ENCODE measurements around the gene LYST. TPM values are rescaled to one million over a fixed set of nuclear protein-coding genes. Genes with fewer than 3 reads are reported as not detected.

The LYST gene
- polyA plus RNA-seq, 1 donor (not counting 4 experiments of a cell fraction or from before 2014, with no cell fraction given): 24.7 TPM

DNA sequence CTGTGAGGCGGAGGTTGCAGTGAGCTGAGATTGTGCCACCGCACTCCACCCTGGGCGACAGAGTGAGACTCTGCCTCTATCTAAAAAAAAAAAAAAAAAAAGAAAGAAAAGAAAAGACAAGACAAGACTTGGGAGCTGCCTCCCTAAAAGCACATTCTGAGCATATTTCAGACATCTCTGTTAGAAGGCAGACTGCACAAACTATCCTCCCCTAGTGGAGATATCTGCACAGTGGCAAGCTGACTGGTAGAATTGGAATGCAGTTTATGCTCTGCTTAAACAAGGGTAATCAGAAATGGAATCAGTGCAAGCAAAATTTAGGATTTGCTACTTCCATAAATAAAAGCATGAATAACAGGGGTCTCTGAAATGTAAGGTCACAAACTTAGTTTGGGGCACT is 248.9 kb downstream of the LYST start:
- no peak overlapping the region for H3K4me3 ChIP-seq (ENCODE audit: control insufficient read depth in 2 of 3, extremely low read depth in 1 of 3, insufficient read depth in 2 of 3, low read depth in 1 of 3, low read length in 3 of 3)
- no peaks in the 10 kb centered on the region for H3K9me3 ChIP-seq (ENCODE audit: control insufficient read depth, low read depth, low read length)
- H3K9me1 ChIP-seq (ENCODE audit: control insufficient read depth, extremely low read depth, insufficient read depth, low read length): no peaks in the 10 kb centered on the region
- H3K79me2 ChIP-seq (ENCODE audit: control insufficient read depth, insufficient read depth, low read length): no peaks in the 10 kb centered on the region
- H3K4me2 ChIP-seq (ENCODE audit: control insufficient read depth, extremely low read depth, insufficient read depth, low read depth, low read length): no peak overlapping the region
- no peak overlapping the region for H2AFZ ChIP-seq (ENCODE audit: control insufficient read depth, low read length)
- H3K27me3 ChIP-seq (ENCODE audit: control insufficient read depth, extremely low read depth, insufficient read depth, low read length): no peaks in the 10 kb centered on the region
- H4K20me1 ChIP-seq (ENCODE audit: control insufficient read depth, extremely low read depth, insufficient read depth, low read length): no peaks in the 10 kb centered on the region
- H3K4me1 ChIP-seq (ENCODE audit: control insufficient read depth, extremely low read depth, insufficient read depth, low read length): peaks cover 13% of the 10 kb centered on the region
- FAIRE-seq (peak; percentile 9), DNase-seq (ENCODE audit: low read depth, low spot score) (no peak)
- H3K27ac ChIP-seq (ENCODE audit: control insufficient read depth, insufficient read depth, low read length): no peak overlapping the region
- H3K9ac ChIP-seq (ENCODE audit: control insufficient read depth, extremely low read depth, insufficient read depth, low read length): no peak overlapping the region
- dilution Hi-C loops (cut with MboI; ENCODE audit: extremely low pct_ligation_motif_present, low sequenced_read_pairs): no loop called here
- H3K36me3 ChIP-seq (ENCODE audit: control insufficient read depth in 2 of 2, extremely low read depth in 1 of 2, insufficient read depth in 2 of 2, low read length in 2 of 2): no peaks in the 10 kb centered on the region
- TF ChIP-seq EZH2 (IDR thresholded peaks at IDR 0.05; ENCODE audit: low read length): no peak
- TF ChIP-seq, protein P1, sequence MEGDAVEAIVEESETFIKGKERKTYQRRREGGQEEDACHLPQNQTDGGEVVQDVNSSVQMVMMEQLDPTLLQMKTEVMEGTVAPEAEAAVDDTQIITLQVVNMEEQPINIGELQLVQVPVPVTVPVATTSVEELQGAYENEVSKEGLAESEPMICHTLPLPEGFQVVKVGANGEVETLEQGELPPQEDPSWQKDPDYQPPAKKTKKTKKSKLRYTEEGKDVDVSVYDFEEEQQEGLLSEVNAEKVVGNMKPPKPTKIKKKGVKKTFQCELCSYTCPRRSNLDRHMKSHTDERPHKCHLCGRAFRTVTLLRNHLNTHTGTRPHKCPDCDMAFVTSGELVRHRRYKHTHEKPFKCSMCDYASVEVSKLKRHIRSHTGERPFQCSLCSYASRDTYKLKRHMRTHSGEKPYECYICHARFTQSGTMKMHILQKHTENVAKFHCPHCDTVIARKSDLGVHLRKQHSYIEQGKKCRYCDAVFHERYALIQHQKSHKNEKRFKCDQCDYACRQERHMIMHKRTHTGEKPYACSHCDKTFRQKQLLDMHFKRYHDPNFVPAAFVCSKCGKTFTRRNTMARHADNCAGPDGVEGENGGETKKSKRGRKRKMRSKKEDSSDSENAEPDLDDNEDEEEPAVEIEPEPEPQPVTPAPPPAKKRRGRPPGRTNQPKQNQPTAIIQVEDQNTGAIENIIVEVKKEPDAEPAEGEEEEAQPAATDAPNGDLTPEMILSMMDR (optimal IDR thresholded peaks at IDR 0.05 in 1 of 3, IDR thresholded peaks at IDR 0.05 in 1 of 3, conservative IDR thresholded peaks at IDR 0.05 in 1 of 3; ENCODE audit: extremely low read depth in 1 of 3, insufficient read depth in 2 of 3, low read length in 3 of 3): peak; percentile 49 to 66 (median 52)

DNA sequence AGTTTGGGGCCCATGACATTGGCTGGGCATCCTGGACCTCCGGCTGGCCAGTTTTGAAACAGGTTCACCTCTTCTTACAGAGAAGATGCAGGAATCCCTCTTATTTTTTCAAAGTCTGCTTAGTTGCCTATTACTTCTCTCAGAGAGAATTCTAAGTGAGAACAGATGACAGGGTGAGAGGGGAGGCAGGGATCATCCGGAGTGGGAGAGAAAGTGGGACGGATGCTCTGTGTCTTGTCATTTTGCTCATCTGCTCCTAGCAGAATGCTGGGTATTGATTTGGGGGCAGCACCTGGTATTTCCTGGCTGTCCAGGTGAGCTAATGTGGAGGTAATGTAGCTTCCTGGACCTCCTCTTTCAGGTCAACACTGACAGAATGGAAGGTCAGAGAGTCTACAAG is 249.6 kb downstream of the LYST start:
- no peak for FAIRE-seq

More for the DNA sequence above, 249.6 kb downstream of the LYST start:
- Histone ChIP-seq H3K9me1 (ENCODE audit: control insufficient read depth, extremely low read depth, insufficient read depth, low read length) (no peaks in the 10 kb centered on the region), H3K4me3 (ENCODE audit: control insufficient read depth in 2 of 3, extremely low read depth in 1 of 3, insufficient read depth in 2 of 3, low read depth in 1 of 3, low read length in 3 of 3) (no peak overlapping the region), H3K9me3 (ENCODE audit: control insufficient read depth, low read depth, low read length) (no peaks in the 10 kb centered on the region), H3K27me3 (ENCODE audit: control insufficient read depth, extremely low read depth, insufficient read depth, low read length) (no peaks in the 10 kb centered on the region), H3K79me2 (ENCODE audit: control insufficient read depth, insufficient read depth, low read length) (no peaks in the 10 kb centered on the region), H3K9ac (ENCODE audit: control insufficient read depth, extremely low read depth, insufficient read depth, low read length) (no peak overlapping the region), H3K4me2 (ENCODE audit: control insufficient read depth, extremely low read depth, insufficient read depth, low read depth, low read length) (no peak overlapping the region), H2AFZ (ENCODE audit: control insufficient read depth, low read length) (no peak overlapping the region), H3K36me3 (ENCODE audit: control insufficient read depth in 2 of 2, extremely low read depth in 1 of 2, insufficient read depth in 2 of 2, low read length in 2 of 2) (no peaks in the 10 kb centered on the region), H3K4me1 (ENCODE audit: control insufficient read depth, extremely low read depth, insufficient read depth, low read length) (peaks cover 13% of the 10 kb centered on the region), H4K20me1 (ENCODE audit: control insufficient read depth, extremely low read depth, insufficient read depth, low read length) (no peaks in the 10 kb centered on the region), H3K27ac (ENCODE audit: control insufficient read depth, insufficient read depth, low read length) (no peak overlapping the region)
- dilution Hi-C loops (cut with MboI; ENCODE audit: extremely low pct_ligation_motif_present, low sequenced_read_pairs): no loop called here
- no peak for DNase-seq (ENCODE audit: low read depth, low spot score)
- TF ChIP-seq, protein P1 (optimal IDR thresholded peaks at IDR 0.05 in 1 of 3, IDR thresholded peaks at IDR 0.05 in 1 of 3, conservative IDR thresholded peaks at IDR 0.05 in 1 of 3; ENCODE audit: extremely low read depth in 1 of 3, insufficient read depth in 2 of 3, low read length in 3 of 3): no peak
- TF ChIP-seq EZH2 (IDR thresholded peaks at IDR 0.05; ENCODE audit: low read length): no peak
